B cell (primary cell): ENCODE measurements around the gene FDX1. TPM values are rescaled to one million over a fixed set of nuclear protein-coding genes. Genes with fewer than 3 reads are reported as not detected.

ENCODE experiments used
- ATAC-seq: fragments of 200-7000 bp; cut with Tn5 transposase; one replicate; pipeline ENCODE4 v1.10.0; 2021; ENCODE audit warnings: low read depth, mild to moderate bottlenecking, moderate number of reproducible peaks, moderate library complexity
- CTCF ChIA-PET: fragments of 350-600 bp; sonication (Branson Sonifier 250); formaldehyde crosslinking; loops from one replicate; lab custom pipeline; 2021; ENCODE audit warnings: antibody characterized with exemption, inconsistent platforms; lab: Charles Lee
- POLR2A ChIA-PET: fragments of 350-600 bp; sonication (Branson Sonifier 250); formaldehyde crosslinking; loops from one replicate; lab custom pipeline; 2021; ENCODE audit warnings: antibody characterized with exemption; lab: Charles Lee
- DNase-seq: peaks from one replicate; pipeline ENCODE4 v3.0.0; 2013
- H2AFZ ChIP-seq: 2 replicates; pipeline ENCODE4 v1.6.1; 2012; ENCODE audit warnings: mild to moderate bottlenecking, low read depth, low read length; ENCODE audit not compliant: insufficient read depth, poor library complexity, severe bottlenecking
- H3K27ac ChIP-seq, 2 donors: 1 replicate in 1 of 2; 2 replicates in 1 of 2; pipeline ENCODE4 v1.5.1; 2012 to 2013; ENCODE audit warnings: low read length in 2 of 2, mild to moderate bottlenecking in 2 of 2, moderate library complexity in 1 of 2
- H3K27me3 ChIP-seq, 4 experiments: fragments of 200-600 bp in 1 of 4; sonication (generic) in 1 of 4; replicated peaks in 1 of 4; 1 replicate in 2 of 4; 2 replicates in 2 of 4; pipeline versions ENCODE4 v1.6.1 to v1.7.0; 2013 to 2016; ENCODE audit warnings: low read length in 3 of 4, mild to moderate bottlenecking in 2 of 4, mixed read lengths in 1 of 4, moderate library complexity in 1 of 4; ENCODE audit not compliant: insufficient read depth in 4 of 4, control insufficient read depth in 3 of 4; ENCODE audit errors: control extremely low read depth in 1 of 4
- H3K36me3 ChIP-seq, 2 experiments: replicated peaks in 1 of 2; 1 replicate in 1 of 2; 2 replicates in 1 of 2; pipeline versions ENCODE4 v1.6.1 to v1.7.1; 2013; ENCODE audit warnings: low read length in 1 of 2; ENCODE audit not compliant: insufficient read depth in 2 of 2, control insufficient read depth in 1 of 2; ENCODE audit errors: control extremely low read depth in 1 of 2, extremely low read depth in 1 of 2
- H3K4me1 ChIP-seq, 2 donors: fragments of 200-600 bp in 1 of 2; sonication (generic) in 1 of 2; 1 replicate in 1 of 2; 2 replicates in 1 of 2; pipeline versions ENCODE4 v1.5.1 to v1.6.1; 2013 to 2017; ENCODE audit warnings: low read length in 2 of 2; ENCODE audit not compliant: control insufficient read depth in 2 of 2, insufficient read depth in 2 of 2
- H3K4me2 ChIP-seq: replicated peaks from 2 replicates; pipeline ENCODE3; 2012; ENCODE audit warnings: mild to moderate bottlenecking, low read depth, low read length; ENCODE audit not compliant: poor library complexity, severe bottlenecking
- H3K4me3 ChIP-seq, 5 experiments: fragments of 200-600 bp in 1 of 5; sonication (generic) in 1 of 5; 1 replicate in 3 of 5; 2 replicates in 2 of 5; pipeline versions ENCODE4 v1.5.1 to v1.7.0; 2011 to 2016; ENCODE audit warnings: low read length in 4 of 5, mild to moderate bottlenecking in 4 of 5, low read depth in 2 of 5, control low read depth in 1 of 5, moderate library complexity in 1 of 5; ENCODE audit not compliant: insufficient read depth in 1 of 5; ENCODE audit errors: control extremely low read depth in 1 of 5, extremely low read depth in 1 of 5
- H3K79me2 ChIP-seq: fragments of 200-600 bp; sonication (generic); one replicate; pipeline ENCODE4 v1.6.0; 2016; ENCODE audit warnings: low read length; ENCODE audit not compliant: control insufficient read depth, insufficient read depth
- H3K9ac ChIP-seq: fragments of 200-600 bp; sonication (generic); 2 replicates; pipeline ENCODE4 v1.6.1; 2017; ENCODE audit warnings: mild to moderate bottlenecking, low read length, moderate library complexity
- H3K9me3 ChIP-seq, 3 donors: one replicate each; pipeline versions ENCODE4 v1.6.1 to v1.7.1; 2013; ENCODE audit warnings: low read length in 2 of 3; ENCODE audit not compliant: control insufficient read depth in 2 of 3, insufficient read depth in 1 of 3; ENCODE audit errors: control extremely low read depth in 1 of 3
- H4K20me1 ChIP-seq: 2 replicates; pipeline ENCODE4 v1.6.0; 2012; ENCODE audit warnings: mild to moderate bottlenecking, low read length; ENCODE audit not compliant: insufficient read depth, control insufficient read depth, poor library complexity, severe bottlenecking
- H3K27ac Mint-ChIP-seq: one replicate; pipeline ENCODE4 v1.8.0; 2021; ENCODE audit warnings: mixed read lengths
- H3K27me3 Mint-ChIP-seq: one replicate; pipeline ENCODE4 v1.8.0; 2021; ENCODE audit warnings: mixed read lengths
- H3K4me1 Mint-ChIP-seq: one replicate; pipeline ENCODE4 v1.8.0; 2021; ENCODE audit warnings: mixed read lengths
- H3K4me3 Mint-ChIP-seq: one replicate; pipeline ENCODE4 v1.8.0; 2021; ENCODE audit warnings: mixed read lengths
- H3K9me3 Mint-ChIP-seq: one replicate; pipeline ENCODE4 v1.8.0; 2022; ENCODE audit warnings: mixed read lengths; ENCODE audit not compliant: insufficient read depth
- CTCF ChIP-seq: fragments of 200-600 bp; IDR thresholded peaks from one replicate; pipeline ENCODE4 v1.8.0; 2022; ENCODE audit warnings: antibody characterized with exemption, mild to moderate bottlenecking
- EZH2 ChIP-seq: IDR thresholded peaks from 2 replicates; pipeline ENCODE4 v1.6.1; 2012; ENCODE audit warnings: borderline replicate concordance, low read depth, mild to moderate bottlenecking, moderate library complexity, low read length; ENCODE audit not compliant: insufficient read depth, poor library complexity, severe bottlenecking
- WGBS: methylation state at CpG from one replicate; pipeline ENCODE4 v1.1.5; 2013; ENCODE audit warnings: missing lambda C conversion rate; ENCODE audit not compliant: insufficient coverage; 5-methylcytosine and 5-hydroxymethylcytosine counted together
- intact Hi-C: fragments of 100-400 bp; cut with micrococcal nuclease; formaldehyde crosslinking; loops from one replicate; pipeline ENCODE4 v1.10.0; 2022
- polyA plus RNA-seq: library from polyadenylated mRNA; depleted of rRNA; stranded (reverse); fragments of >200 nt; gene quantifications from 2 replicates; pipeline ENCODE4 v1.2.3, GENCODE V29; 2012
- total RNA-seq, 2 donors: library from RNA; stranded (reverse); fragments of 120-200 nt in 1 of 2; gene quantifications; 1 replicate in 1 of 2; 2 replicates in 1 of 2; pipeline versions ENCODE4 v1.2.3 to v1.2.4, GENCODE V29; 2013 to 2022

FDX1 gene
- total and polyA plus RNA-seq, 2 donors (not counting 1 experiment from before 2014, with no cell fraction given), result 3.5 to 11.2 TPM

GRCh38 chr11:110501428-110501827 is 71.7 kb downstream of the FDX1 start:
- no peaks in the 10 kb centered on the region for H3K36me3 ChIP-seq
- no peak overlapping the region for H3K4me3 Mint-ChIP-seq
- no peak for DNase-seq
- no peaks in the 10 kb centered on the region for H3K79me2 ChIP-seq
- no peak overlapping the region for H2AFZ ChIP-seq
- intact Hi-C loops, result no loop called here
- CTCF ChIA-PET, result no interaction called here
- H3K4me3 ChIP-seq, result no peak overlapping the region
- H3K9me3 ChIP-seq, result no peaks in the 10 kb centered on the region
- no peak overlapping the region for H3K27ac ChIP-seq
- POLR2A ChIA-PET, result no interaction called here
- no peak for TF ChIP-seq CTCF
- TF ChIP-seq EZH2, result no peak
- H3K9me3 Mint-ChIP-seq, result no peaks in the 10 kb centered on the region
- H3K4me2 ChIP-seq, result no peak overlapping the region
- H3K4me1 Mint-ChIP-seq, result no peaks in the 10 kb centered on the region
- no peak overlapping the region for H3K9ac ChIP-seq
- no peaks in the 10 kb centered on the region for H4K20me1 ChIP-seq
- H3K27me3 ChIP-seq, result no peaks in the 10 kb centered on the region
- H3K27ac Mint-ChIP-seq, result no peak overlapping the region
- no peaks in the 10 kb centered on the region for H3K4me1 ChIP-seq
- WGBS, result 100% methylated on average over 1 of the region's 2 CpGs
- H3K27me3 Mint-ChIP-seq, result no peaks in the 10 kb centered on the region
- ATAC-seq, result no peak

- Histone ChIP-seq H3K9ac (no peak overlapping the region), H3K27ac (no peak overlapping the region), H3K79me2 (no peaks in the 10 kb centered on the region), H3K36me3 (no peaks in the 10 kb centered on the region), H2AFZ (no peak overlapping the region), H4K20me1 (no peaks in the 10 kb centered on the region), H3K27me3 (peaks cover 0 to 3% (median 1%) of the 10 kb centered on the region in 4 experiments), H3K4me3 (no peak overlapping the region), H3K4me2 (no peak overlapping the region), H3K4me1 (no peaks in the 10 kb centered on the region), H3K9me3 (peaks cover 0 to 8% (median 0%) of the 10 kb centered on the region in 3 donors)
- ATAC-seq, result no peak
- no peaks in the 10 kb centered on the region for H3K9me3 Mint-ChIP-seq
- CTCF ChIA-PET, result no interaction called here
- no peak overlapping the region for H3K27ac Mint-ChIP-seq
- intact Hi-C loops, result no loop called here
- H3K4me3 Mint-ChIP-seq, result no peak overlapping the region
- POLR2A ChIA-PET, result no interaction called here
- H3K4me1 Mint-ChIP-seq, result no peaks in the 10 kb centered on the region
- no peak for TF ChIP-seq CTCF
- no peak for TF ChIP-seq EZH2
- H3K27me3 Mint-ChIP-seq, result peaks cover 5% of the 10 kb centered on the region
- DNase-seq, result no peak
- 90% methylated on average over 7 of the region's 9 CpGs for WGBS
These were observed 76.0 kb downstream of the FDX1 start for GRCh38 chr11:110505528-110506284.
